ENCODE data around the gene NOVA2.

Gene NOVA2, protein sequence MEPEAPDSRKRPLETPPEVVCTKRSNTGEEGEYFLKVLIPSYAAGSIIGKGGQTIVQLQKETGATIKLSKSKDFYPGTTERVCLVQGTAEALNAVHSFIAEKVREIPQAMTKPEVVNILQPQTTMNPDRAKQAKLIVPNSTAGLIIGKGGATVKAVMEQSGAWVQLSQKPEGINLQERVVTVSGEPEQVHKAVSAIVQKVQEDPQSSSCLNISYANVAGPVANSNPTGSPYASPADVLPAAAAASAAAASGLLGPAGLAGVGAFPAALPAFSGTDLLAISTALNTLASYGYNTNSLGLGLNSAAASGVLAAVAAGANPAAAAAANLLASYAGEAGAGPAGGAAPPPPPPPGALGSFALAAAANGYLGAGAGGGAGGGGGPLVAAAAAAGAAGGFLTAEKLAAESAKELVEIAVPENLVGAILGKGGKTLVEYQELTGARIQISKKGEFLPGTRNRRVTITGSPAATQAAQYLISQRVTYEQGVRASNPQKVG

DNA sequence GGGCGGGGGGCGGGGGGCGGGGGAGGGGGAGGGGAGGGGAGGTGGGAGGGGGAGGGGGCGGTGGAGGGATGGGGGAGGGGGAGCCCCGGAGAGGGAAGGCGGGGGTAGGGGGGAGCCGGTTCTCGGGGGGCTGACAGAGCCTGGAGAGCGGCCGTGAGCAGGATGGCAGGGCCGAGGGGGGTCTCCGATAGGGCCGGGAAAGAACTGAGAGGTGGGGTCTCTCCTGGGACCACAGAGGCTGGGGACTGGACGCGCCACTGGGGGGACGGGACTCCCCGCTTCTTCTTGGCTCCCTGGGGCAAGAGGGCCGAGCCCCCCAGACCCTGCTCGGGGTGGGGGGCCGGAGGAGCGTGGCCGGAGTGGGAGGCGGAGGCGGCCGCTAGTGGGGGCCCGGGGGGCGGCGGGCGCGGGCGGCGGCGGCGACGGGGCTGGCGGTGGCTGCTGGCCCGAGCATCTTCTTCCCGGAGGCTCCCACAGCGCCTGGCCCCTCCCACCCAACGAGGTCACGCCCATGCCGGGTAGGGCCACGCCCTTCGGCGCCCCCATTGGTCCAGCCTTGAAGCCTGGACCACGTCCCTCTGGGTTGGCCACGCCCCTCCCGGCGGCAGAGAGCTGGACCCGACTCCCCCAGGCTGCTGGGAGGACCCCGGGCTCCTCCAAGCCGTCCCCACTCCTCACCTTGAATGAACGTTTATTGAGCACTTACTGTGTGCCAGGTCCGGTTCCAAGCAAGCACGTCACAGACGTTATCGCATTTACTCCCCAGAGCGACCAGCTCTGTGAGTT is at the start of gene NOVA2:
Gene NOVA2 (minus strand): TSS at position 313 of the 786 bp plus-strand sequence. CDS start 514 bp downstream, outside the sequence.
- Mint-ChIP-seq H3K4me3 (no peak within 1 kb of the TSS), H3K4me1 (peaks cover 13% of the 10 kb centered on the region), H3K27me3 (peaks cover 65% of the 10 kb centered on the region), H3K9me3 (no peaks in the 10 kb centered on the region), H3K27ac (no peak within 1 kb of the TSS), H3K36me3 (ENCODE audit: low read depth) (no peaks in the 10 kb centered on the region)
- peak; percentile 56 for ATAC-seq
- peak; percentile 58 for DNase-seq

DNA sequence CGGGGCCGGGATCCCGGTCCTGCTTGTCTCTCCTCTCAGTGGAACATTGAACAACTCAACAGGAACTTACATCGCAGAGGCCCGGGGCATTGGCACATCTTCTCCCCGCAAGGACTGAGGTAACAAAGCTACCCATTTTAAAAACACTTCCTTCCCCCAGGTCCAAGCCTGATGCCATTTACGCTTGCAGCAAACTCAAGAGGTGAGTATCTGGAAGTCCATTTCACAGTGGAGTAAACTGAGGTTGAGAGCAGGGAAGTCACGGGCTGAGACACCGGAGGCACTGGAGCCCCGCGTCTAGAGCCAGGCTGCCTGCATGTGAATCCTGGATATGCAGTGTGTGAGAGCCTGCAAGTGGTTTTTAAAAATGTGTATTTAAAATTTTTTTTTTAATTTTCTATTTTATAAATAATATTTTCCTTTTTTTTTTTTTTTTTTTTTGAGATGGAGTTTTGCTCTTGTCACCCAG is 49.7 kb upstream of the NOVA2 start:
- no peak overlapping the region for H3K4me3 Mint-ChIP-seq
- H3K27ac Mint-ChIP-seq, result no peak overlapping the region
- H3K27me3 Mint-ChIP-seq, result peaks cover 31% of the 10 kb centered on the region
- H3K9me3 Mint-ChIP-seq, result no peaks in the 10 kb centered on the region
- H3K4me1 Mint-ChIP-seq, result peaks cover 14% of the 10 kb centered on the region
- no peaks in the 10 kb centered on the region for H3K36me3 Mint-ChIP-seq (ENCODE audit: low read depth)
- DNase-seq (no peak), ATAC-seq (no peak)

DNA sequence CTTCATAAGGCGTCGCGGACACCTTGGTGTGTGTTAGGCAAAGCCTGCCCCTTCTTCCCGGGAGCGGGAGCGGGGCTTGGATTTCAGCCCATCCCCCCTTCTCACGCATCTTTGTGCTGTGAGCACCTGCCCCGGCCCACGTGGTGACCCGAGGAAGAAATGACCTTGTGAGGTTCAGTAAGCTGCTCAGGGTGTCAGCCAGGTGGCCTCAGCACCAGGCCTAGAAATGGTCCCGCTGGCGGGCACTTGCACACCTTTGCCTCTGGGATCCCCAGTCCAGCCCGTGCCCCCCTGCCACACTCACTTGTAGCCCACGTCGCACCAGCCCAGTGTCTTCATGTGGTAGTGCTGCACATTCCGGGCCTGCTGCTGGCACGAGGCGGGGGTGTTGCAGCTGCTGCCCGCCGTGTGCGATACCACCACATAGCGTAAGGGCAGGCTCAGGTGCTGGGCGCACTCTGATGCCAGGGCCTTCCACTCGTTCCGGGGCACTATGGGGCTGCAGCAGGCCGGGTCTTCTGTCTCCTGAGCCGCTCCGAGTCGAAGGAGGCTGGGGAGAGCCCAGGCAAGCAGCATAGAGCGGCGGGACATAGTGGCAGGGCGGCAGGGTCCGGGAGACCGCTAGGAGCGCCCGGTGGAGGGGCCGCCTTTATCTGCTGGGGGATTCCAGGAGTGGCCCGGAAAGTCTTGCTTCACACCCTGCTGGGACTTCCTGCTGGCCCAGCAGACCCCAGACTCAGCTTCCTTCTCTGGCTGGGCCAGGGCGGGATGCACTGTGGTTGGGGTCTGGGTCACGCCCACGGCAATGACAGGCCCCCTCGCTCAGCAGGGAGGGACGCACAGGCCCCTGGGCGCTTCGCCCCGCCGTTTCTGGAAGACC is 49.0 kb upstream of the NOVA2 start, which contains the start of gene PGLYRP1:
Gene PGLYRP1 (minus strand): TSS at position 623 of the 880 bp plus-strand sequence. CDS start 32 bp downstream, at position 591.
- H3K9me3 Mint-ChIP-seq, result no peaks in the 10 kb centered on the region

DNA sequence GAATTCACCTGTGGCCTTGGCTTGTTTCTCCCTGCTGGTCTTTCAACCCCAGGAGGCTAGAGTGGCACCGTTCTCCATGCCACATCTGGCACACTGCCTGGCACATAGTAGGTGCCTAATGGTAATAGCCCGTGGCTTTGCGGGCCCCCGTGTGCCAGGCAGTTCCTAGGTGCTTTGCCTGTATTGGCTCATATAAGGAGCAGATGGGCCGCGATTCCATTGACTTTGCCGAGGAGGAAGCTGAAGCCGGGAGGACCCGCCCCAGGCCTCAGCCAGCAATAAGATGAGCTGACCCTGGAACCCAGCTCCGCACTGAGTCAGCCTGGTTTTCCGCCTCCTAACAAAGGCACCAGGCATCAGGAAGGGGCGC is 48.4 kb upstream of the NOVA2 start:
- H3K36me3 Mint-ChIP-seq (ENCODE audit: low read depth), result no peaks in the 10 kb centered on the region
- H3K4me1 Mint-ChIP-seq, result peaks cover 15% of the 10 kb centered on the region
- no peak for ATAC-seq
- no peak for DNase-seq
- H3K9me3 Mint-ChIP-seq, result no peaks in the 10 kb centered on the region
- H3K27me3 Mint-ChIP-seq, result peaks cover 31% of the 10 kb centered on the region
- H3K4me3 Mint-ChIP-seq, result no peak overlapping the region
- H3K27ac Mint-ChIP-seq, result no peak overlapping the region

More for the DNA sequence above, 49.0 kb upstream of the NOVA2 start, which contains the start of gene PGLYRP1:
- Mint-ChIP-seq H3K36me3 (ENCODE audit: low read depth) (no peaks in the 10 kb centered on the region), H3K4me3 (no peak within 1 kb of the TSS), H3K4me1 (peaks cover 14% of the 10 kb centered on the region), H3K27ac (no peak within 1 kb of the TSS), H3K27me3 (peaks cover 31% of the 10 kb centered on the region)
- ATAC-seq (no peak), DNase-seq (no peak)

DNA sequence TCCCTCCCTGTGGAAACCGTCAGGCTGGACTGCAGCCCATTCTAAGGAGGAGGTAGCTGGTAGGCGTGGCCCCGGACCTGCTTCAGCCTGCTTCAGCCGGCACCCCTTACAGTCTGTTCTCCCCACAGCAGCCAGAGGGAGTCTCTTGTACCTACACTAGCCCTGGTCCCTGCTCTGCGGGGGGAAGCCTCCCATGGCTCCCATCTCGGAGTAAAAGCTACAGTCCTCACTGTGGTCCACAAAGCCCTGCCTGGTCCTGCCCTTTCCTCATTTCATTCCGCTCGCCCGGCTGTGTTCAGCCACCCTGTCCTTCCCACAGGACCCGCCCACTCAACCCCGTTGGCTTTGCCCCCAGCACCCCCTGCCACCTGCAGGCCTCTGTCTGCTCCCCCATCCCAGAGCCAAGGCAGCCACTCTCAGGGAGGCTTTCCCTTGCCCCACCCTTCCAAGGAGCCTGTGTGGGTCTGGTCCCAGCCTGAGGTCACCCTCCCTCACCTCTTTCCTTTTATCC is 47.9 kb upstream of the NOVA2 start:
- ATAC-seq, result no peak
- no peaks in the 10 kb centered on the region for H3K36me3 Mint-ChIP-seq (ENCODE audit: low read depth)
- peaks cover 28% of the 10 kb centered on the region for H3K27me3 Mint-ChIP-seq

DNA sequence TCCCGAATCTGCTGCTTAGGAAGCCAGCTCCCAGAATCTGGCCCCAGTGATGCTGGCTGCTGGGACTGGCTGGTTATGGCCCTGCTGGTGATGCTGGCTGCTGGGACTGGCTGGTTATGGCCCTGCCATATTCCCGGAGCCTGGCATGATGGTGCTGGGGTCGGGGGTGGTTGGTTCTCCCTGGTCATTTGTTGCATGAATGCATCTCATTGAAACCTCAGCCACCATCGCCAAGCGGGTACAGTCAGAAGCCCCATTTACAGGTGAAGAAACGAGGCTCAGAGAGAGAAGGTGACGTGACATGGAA is 47.1 kb upstream of the NOVA2 start:
- no peak overlapping the region for H3K4me3 Mint-ChIP-seq
- DNase-seq (no peak), ATAC-seq (no peak)
- peaks cover 24% of the 10 kb centered on the region for H3K27me3 Mint-ChIP-seq
- H3K4me1 Mint-ChIP-seq, result peaks cover 11% of the 10 kb centered on the region
- H3K9me3 Mint-ChIP-seq, result no peaks in the 10 kb centered on the region
- H3K36me3 Mint-ChIP-seq (ENCODE audit: low read depth), result no peaks in the 10 kb centered on the region
- H3K27ac Mint-ChIP-seq, result no peak overlapping the region

More for the DNA sequence above, 47.9 kb upstream of the NOVA2 start:
- DNase-seq, result no peak
- Mint-ChIP-seq H3K4me3 (no peak overlapping the region), H3K4me1 (peaks cover 14% of the 10 kb centered on the region), H3K9me3 (no peaks in the 10 kb centered on the region), H3K27ac (no peak overlapping the region)

DNA sequence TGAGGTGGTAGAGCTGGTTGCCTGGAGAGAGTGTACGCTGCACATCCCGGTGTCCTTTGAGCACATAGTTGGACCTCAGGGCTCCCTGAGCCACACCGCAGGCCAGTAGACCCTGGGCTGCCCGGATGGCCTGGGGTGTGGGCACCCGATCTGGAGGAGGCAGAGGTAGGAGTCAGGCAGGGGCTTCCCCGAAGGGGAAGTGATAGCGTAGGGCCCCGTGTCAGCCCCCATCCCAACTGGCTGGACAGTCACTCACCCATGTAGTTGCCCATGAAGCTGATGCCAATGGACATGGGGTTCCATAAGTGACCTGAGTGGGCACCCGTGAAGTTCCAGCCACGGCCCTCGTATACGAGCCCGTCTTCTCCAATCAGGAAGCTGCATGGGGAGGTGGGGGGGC is 45.6 kb upstream of the NOVA2 start:
- no peak for DNase-seq
- peaks cover 18% of the 10 kb centered on the region for H3K4me1 Mint-ChIP-seq
- H3K9me3 Mint-ChIP-seq, result no peaks in the 10 kb centered on the region
- no peak for ATAC-seq
- no peak overlapping the region for H3K4me3 Mint-ChIP-seq
- peaks cover 26% of the 10 kb centered on the region for H3K27me3 Mint-ChIP-seq
- H3K36me3 Mint-ChIP-seq (ENCODE audit: low read depth), result no peaks in the 10 kb centered on the region
- no peak overlapping the region for H3K27ac Mint-ChIP-seq

DNA sequence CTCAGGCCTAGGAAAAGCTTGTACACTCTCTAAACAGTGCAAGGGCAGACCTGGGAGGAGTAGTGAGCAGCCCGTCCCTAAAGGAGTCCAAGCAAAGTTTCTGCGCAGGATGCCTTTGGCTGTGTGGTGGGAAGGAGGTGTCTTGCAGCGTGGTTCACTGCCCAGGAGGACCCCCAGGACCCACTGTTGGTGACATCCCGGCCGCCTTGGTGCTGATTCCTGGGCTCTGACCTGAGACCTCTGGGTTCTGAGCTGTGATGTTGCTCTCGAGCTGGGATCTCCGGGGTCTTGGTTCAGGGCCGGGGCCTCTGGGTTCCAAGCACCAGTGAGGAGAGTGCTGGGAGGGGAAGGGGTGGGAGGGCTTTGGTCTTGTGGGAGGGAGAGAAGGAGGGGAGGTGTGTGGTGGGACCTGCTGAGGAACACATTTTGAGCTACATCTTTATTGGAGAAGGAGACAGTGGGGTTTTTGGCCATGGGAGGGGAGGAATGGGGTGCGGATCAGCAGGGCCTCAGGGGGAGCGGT is 45.1 kb upstream of the NOVA2 start:
- H3K27ac Mint-ChIP-seq, result no peak overlapping the region
- DNase-seq (no peak), ATAC-seq (no peak)
- no peaks in the 10 kb centered on the region for H3K9me3 Mint-ChIP-seq
- H3K4me1 Mint-ChIP-seq, result peaks cover 18% of the 10 kb centered on the region
- no peaks in the 10 kb centered on the region for H3K36me3 Mint-ChIP-seq (ENCODE audit: low read depth)
- H3K4me3 Mint-ChIP-seq, result no peak overlapping the region
- H3K27me3 Mint-ChIP-seq, result peaks cover 22% of the 10 kb centered on the region

DNA sequence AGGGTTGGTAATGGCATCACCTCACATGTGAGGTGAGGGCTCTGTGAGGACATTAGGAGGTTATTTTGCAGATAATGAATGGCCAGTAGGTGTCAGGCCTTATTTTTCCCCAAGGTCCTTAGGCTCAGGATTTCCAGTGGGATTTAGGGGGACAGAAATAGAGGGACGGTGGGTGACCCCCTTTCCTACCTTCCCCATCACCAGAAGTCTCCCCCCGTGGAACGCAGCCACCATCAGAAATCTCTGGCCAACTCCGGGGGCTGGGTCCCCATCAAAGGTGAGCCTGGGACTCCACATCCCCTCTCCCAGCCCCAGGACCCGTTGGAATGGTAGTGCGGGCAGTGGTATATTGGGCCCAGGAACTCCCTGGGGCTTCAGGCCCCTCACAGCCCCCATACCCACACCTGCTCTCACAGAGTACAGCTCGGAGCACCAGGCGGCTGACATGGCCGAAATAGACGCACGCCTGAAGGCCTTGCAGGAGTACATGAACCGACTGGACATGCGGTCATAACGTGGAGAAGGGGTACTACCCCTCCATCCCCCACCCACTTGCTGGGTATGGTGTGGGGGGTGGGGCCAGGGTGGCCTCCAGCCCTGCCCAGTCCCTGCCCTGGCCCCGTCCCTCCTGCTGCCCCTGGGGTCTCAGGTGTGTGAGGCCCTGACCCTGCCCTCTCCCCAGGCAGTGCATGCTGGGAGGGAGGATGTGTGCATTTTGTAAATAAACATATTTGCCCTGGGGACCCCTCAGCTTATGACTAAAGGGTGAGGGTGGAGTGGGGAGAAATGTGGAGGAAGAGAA is 44.4 kb upstream of the NOVA2 start:
- H3K4me1 Mint-ChIP-seq, result peaks cover 18% of the 10 kb centered on the region
- H3K27me3 Mint-ChIP-seq, result peaks cover 17% of the 10 kb centered on the region
- no peaks in the 10 kb centered on the region for H3K36me3 Mint-ChIP-seq (ENCODE audit: low read depth)
- DNase-seq (no peak), ATAC-seq (no peak)
- no peaks in the 10 kb centered on the region for H3K9me3 Mint-ChIP-seq
- H3K4me3 Mint-ChIP-seq, result no peak overlapping the region
- H3K27ac Mint-ChIP-seq, result no peak overlapping the region

DNA sequence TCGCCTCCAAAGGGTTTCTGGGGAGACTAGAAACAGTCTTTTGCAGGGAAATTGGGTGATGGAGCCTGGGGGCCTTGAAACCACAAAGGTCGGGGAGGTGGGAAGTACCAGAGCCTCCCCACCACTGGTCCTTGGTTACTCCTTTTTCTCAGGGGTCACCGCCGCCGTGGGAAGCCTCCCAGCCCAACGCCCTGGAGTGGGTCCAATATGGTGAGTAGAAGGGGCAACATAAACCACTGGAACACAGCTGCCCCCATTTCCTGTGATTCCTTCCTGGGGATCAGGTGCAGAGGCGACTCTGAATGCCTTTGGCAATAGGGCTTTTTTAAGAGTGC is 43.4 kb upstream of the NOVA2 start:
- no peak overlapping the region for H3K27ac Mint-ChIP-seq
- peak overlapping the region; percentile 54 for H3K4me3 Mint-ChIP-seq
- no peaks in the 10 kb centered on the region for H3K9me3 Mint-ChIP-seq
- ATAC-seq (no peak), DNase-seq (no peak)
- peaks cover 18% of the 10 kb centered on the region for H3K4me1 Mint-ChIP-seq
- H3K27me3 Mint-ChIP-seq, result peaks cover 17% of the 10 kb centered on the region
- H3K36me3 Mint-ChIP-seq (ENCODE audit: low read depth), result peaks cover 1% of the 10 kb centered on the region

DNA sequence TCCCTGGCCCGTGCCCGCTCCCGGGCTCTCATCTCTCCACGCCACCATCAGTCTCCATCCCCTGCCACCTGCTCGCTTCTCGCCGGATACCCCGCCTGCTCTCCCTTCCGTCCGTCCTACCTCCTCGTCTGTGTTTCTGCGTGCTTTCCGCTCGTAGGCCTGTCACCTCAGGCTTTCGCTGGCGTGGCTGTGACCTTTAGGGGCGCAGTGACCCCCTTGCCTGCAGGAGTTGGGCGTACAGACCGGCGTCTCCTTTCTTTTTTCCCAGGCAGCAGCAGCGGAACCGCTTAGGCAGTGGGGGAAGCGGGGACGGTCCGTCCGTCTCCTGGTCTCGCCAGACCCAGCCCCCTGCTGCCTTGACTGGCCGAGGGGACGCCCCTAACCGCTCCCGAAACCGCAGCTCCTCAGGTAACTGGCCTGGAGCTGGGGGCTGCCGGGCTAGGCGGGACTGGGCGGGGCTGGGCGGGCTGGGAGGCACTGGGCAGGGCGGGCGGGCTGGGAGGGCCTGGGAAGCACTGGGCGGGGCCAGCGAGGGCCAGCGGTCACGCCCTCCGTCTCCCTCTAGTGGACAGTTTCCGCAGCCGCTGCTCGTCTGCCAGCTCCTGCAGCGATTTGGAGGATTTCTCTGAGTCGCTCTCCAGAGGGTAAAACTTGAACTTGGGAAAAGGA is 42.9 kb upstream of the NOVA2 start:
- peaks cover 1% of the 10 kb centered on the region for H3K36me3 Mint-ChIP-seq (ENCODE audit: low read depth)
- H3K27me3 Mint-ChIP-seq, result peaks cover 15% of the 10 kb centered on the region
- no peaks in the 10 kb centered on the region for H3K9me3 Mint-ChIP-seq
- peak; percentile 64 for ATAC-seq
- peak; percentile 85 for DNase-seq
- peaks cover 18% of the 10 kb centered on the region for H3K4me1 Mint-ChIP-seq
- H3K27ac Mint-ChIP-seq, result no peak overlapping the region
- H3K4me3 Mint-ChIP-seq, result peak overlapping the region; percentile 78

DNA sequence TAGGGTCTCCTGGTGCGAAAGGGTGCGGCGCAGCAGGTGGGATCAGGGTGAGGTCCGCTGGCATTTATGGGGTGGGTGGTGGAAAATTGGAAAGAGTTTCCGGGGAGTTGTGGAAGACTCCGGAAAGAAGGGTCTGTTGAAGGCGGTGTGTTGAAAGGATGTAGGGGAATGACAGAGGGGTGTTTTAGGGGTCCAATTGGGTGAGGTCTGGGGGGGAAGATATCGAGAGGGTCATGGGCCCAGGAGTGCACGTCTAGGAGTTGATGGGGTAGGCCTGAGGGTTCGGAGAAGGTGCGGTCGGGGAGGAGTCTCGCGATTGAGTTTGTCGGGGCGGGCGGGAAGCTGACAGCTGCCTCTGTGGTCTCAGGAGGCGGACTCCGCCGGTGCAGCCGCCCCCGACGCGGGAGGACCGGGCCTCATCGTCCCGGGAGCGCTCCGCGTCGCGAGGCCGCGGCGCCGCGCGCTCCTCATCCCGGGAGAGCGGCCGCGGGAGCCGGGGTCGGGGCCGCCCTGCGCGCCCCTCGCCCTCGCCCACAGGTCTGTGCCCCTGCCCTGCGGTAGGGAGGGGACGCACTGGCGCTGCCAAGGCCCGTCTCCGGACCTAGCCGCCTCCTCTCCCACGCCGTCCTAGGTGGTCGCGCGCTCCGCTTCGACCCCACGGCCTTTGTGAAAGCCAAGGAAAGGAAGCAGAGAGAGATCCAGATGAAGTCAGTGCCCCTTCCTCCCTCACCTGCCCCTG is 42.2 kb upstream of the NOVA2 start:
- ATAC-seq, result peak; percentile 38
- DNase-seq, result peak; percentile 49
- H3K4me1 Mint-ChIP-seq, result peaks cover 18% of the 10 kb centered on the region
- H3K4me3 Mint-ChIP-seq, result peak overlapping the region; percentile 78
- peaks cover 15% of the 10 kb centered on the region for H3K27me3 Mint-ChIP-seq
- H3K36me3 Mint-ChIP-seq (ENCODE audit: low read depth), result peaks cover 1% of the 10 kb centered on the region
- no peak overlapping the region for H3K27ac Mint-ChIP-seq
- H3K9me3 Mint-ChIP-seq, result no peaks in the 10 kb centered on the region

Measured in activated naive CD8-positive, alpha-beta T cell treated with anti-CD3 and anti-CD28 coated beads, Interleukin-2, amount 50 U/mL, for 24 hours (primary cell).